HG03064 (cell line): Measurements from ENCODE around the gene ZSWIM1.
"Not testable (repeated sequence)": the region's sequence is repeated elsewhere in the genome, so short reads cannot be mapped to it uniquely, and the experiment has no call there.

ENCODE experiments used
- ATAC-seq: cut with Tn5 transposase; IDR thresholded peaks from one replicate; pipeline ENCODE4 v1.9.1; 2021; ENCODE audit warnings: low read depth; ENCODE audit not compliant: unreplicated experiment

ZSWIM1 gene

GRCh38 chr20:45853484-45853883 lies 27.5 kb upstream of the ZSWIM1 start:
- no peak for ATAC-seq

DNA sequence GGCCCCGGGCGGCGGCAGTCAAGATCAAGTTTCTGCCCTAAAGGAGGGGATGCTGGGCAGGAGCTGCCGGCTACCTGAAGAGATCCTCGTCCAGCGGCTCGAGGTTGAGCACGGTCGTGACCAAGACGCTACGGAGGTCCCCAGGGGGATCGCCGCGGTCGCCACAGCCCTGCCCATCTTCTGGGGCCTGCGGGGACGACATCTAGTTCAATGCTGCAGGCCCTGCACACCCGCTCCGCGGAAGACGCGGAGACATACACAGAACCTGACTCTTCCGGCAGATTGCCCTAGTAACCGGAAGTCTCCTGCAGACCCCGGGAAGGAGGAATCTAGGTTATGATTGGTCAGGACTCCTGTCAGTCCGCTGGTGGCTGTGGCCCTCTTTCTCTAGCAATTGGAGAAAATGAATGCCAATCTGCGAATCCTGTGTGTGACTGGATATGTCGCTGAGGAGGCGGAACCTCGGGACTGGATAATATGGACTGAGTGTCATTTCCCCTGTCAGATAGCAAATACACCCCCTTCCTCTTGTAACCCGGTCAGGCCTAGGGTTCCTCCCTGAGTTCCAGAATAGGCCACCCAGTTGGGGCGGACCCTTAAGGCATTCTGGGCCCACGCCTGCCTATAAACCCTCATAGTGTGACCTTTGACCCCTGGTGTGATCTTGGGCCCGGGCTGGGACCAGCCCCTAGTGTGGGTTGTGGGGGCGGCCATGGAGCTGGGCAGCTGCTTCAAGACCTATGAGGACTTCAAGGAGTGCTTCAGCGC lies 23.7 kb upstream of the ZSWIM1 start, which contains the start of the genes ACOT8 and ZSWIM3:
Gene ACOT8 (minus strand): TSS at position 279 of the 768 bp plus-strand sequence. CDS start 77 bp downstream, at position 202.
Gene ZSWIM3 (plus strand): TSS at position 501 of the 768 bp plus-strand sequence. CDS start 212 bp downstream, at position 713.
- peak; percentile 84 for ATAC-seq

DNA sequence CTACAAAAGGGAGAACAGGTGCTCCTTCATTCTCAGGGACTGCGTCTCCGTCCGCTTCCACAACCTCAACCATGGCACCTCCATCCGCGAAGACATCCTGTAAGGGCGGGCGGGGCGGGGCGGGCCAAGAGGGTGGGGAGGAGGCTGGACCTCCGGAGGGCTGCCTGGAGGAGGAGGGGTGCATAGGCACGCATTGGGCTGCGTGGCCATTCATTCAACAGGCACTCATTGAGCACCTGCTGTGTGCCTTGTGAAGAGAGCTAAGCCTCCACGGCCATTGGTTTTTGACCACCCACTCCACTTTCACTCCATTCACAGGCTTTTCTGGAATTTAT lies 23.2 kb upstream of the ZSWIM1 start:
- ATAC-seq, result peak; percentile 23

GRCh38 chr20:45859916-45860315 lies 21.1 kb upstream of the ZSWIM1 start:
- no peak for ATAC-seq

DNA sequence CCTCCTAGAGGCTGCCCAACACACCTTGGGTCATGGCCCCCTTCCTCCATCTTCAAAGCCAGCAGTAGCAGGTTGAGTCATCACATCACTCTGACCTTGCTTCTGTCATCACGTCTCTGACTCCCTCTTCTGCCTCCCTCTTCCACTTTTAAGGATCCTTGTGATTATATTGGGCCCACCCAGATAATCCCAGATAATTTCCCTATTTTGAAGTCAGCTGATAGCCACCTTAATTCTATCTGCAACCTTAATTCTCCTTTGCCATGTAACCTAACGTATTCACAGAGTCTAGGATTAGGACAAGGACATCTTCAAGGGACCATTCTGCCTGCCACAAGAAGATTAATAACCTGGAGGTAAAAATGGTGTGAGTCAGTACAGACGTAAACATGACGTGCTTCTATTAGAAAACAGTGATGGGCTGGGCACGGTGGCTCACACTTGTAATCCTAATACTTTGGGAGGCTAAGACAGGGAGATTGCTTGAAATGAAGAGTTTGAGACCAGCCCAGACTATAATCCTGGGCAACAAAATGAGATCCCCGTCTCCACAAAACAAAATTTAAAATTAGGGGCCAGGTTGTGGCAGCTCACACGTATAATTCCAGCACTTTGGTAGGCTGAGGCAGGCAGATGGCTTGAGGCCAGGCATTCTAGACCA lies 20.3 kb upstream of the ZSWIM1 start:
- ATAC-seq, result no peak

GRCh38 chr20:45861221-45862075 lies 19.6 kb upstream of the ZSWIM1 start:
- ATAC-seq, result no peak

- no peak for ATAC-seq
Measured at GRCh38 chr20:45863543-45864470, 17.2 kb upstream of the ZSWIM1 start.

GRCh38 chr20:45866454-45866853 lies 14.6 kb upstream of the ZSWIM1 start:
- no peak for ATAC-seq

DNA sequence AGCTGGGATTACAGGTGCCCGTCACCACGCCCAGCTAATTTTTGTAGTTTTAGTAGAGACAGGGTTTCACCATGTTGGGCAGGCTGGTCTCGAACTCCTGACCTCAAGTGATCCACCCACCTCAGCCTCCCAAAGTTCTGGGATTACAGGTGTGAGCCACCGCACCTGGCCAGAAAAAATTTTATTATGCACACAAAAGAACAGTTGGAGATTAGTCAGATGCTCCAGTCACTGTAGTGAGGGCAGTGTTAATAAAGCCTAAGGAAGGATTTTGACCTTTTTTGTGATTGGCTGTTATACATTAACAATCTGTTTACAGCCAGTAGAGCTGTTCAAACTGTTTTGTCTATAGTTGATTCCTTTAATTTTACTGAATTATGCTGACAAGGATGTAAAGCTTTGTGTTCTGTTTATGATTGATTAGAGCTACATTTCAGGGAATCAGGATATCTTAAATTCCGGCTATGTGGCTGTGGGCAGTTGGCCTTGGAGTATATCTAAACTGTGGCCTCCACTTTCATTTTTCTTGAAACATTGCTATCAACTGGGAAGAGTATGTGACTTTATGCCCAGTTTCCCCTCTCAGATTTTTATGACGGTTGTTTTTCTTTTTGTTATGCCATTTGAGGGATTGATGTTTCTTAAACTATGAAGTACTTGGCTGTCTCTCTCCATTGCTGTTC lies 13.8 kb upstream of the ZSWIM1 start:
- no peak for ATAC-seq

DNA sequence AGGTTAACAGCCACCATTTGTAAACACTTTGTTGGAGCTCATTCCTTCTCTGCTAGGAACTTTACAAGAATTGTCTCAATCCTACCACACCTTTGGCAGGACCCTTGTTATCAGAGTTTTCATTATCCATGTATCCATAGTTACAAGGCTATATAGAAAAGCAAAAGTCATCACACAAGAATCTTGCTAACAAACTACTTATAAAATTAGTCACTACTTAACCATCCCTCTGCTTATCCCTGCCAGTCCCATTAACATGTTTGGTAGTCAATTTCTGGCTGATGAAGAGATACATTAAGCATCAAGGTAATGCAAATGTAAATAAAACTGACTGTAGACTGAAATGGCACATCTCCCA lies 13.2 kb upstream of the ZSWIM1 start:
- ATAC-seq, result no peak

GRCh38 chr20:45872626-45873025 lies 8.4 kb upstream of the ZSWIM1 start:
- ATAC-seq, result no peak

- ATAC-seq, result no peak
Measured at GRCh38 chr20:45873409-45874103, 7.5 kb upstream of the ZSWIM1 start.

GRCh38 chr20:45874104-45874481 lies 6.9 kb upstream of the ZSWIM1 start:
- not testable (repeated sequence) for ATAC-seq

DNA sequence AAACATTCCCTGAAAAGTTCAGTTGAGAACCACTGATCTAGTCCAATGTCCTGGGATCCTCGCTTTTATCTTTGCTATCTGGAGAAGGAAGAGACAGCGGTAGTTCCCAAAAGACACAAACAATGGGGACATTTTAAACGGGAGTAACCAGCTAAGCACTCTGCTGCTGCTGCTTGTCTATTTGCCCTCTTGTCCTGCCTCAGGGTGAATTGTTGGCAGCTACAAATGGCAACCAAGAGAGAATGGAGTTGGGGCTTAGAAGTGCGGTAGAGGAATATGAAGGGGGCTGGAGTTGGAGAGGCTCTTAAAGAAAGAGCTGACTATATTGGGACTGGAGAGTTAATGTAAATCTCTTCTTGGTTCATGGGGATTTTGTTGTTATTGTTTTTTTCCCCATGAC lies 6.5 kb upstream of the ZSWIM1 start:
- no peak for ATAC-seq

DNA sequence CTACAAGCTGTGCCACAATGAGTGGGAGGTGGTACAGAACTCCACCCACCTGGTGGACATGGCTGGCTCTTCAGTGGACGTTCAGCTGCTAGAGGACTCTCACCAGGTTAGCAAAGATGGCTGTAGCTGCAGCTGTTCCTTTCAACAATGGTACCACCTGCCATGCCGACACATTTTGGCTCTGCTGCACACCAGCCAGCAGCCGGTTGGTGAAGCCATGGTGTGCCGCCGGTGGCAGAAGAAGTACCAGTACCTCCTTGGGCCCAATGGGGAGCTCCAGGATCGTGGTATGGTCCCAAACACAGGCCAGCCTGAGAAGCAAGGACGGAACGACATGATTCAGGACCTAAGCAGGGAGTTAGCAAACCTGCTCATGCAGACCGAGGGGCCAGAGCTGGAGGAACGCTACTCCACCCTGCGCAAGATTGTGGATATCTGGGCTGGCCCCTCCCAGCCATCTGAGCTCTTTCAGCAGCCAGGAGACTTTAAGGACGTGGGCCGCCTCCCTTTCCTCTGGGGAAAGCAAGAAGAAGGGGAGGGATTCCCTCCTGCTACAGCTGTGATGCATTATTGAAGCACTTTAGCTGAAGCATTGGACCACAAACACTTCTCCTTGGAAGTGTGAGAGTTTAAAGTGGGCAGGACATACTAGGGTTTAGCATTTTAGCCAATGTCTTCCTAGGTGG lies 2.8 kb upstream of the ZSWIM1 start:
- ATAC-seq, result no peak

GRCh38 chr20:45882469-45883099 lies 1.6 kb downstream of the ZSWIM1 start:
- no peak for ATAC-seq

- no peak for ATAC-seq
Measured at GRCh38 chr20:45883100-45883469, 2.1 kb downstream of the ZSWIM1 start.
